Measurements from ENCODE around the gene GRIA1.

Gene GRIA1

GRCh38 chr5:153571162-153571561 is 80.7 kb downstream of the GRIA1 start:
- no CpG with 5 or more reads among the region's 2 CpGs for WGBS (ENCODE audit: insufficient coverage, insufficient read length)
- H3K4me3 ChIP-seq (ENCODE audit: low read length) = no peak overlapping the region
- DNase-seq (ENCODE audit: low read depth, low spot score) = no peak
- no peaks in the 10 kb centered on the region for H3K27me3 ChIP-seq (ENCODE audit: control insufficient read depth, insufficient read depth, low read length)
- no peaks in the 10 kb centered on the region for H3K9me3 ChIP-seq (ENCODE audit: control insufficient read depth, insufficient read depth, low read length)
- no peaks in the 10 kb centered on the region for H3K36me3 ChIP-seq (ENCODE audit: control insufficient read depth, insufficient read depth, low read length)
- H3K27ac ChIP-seq (ENCODE audit: low read length) = no peak overlapping the region
- no peaks in the 10 kb centered on the region for H3K4me1 ChIP-seq (ENCODE audit: control insufficient read depth, insufficient read depth, low read length)

GRCh38 chr5:153572411-153573145 is 82.1 kb downstream of the GRIA1 start:
- Histone ChIP-seq H3K27ac (ENCODE audit: low read length) (no peak overlapping the region), H3K27me3 (ENCODE audit: control insufficient read depth, insufficient read depth, low read length) (no peaks in the 10 kb centered on the region), H3K36me3 (ENCODE audit: control insufficient read depth, insufficient read depth, low read length) (no peaks in the 10 kb centered on the region), H3K9me3 (ENCODE audit: control insufficient read depth, insufficient read depth, low read length) (no peaks in the 10 kb centered on the region), H3K4me1 (ENCODE audit: control insufficient read depth, insufficient read depth, low read length) (no peaks in the 10 kb centered on the region), H3K4me3 (ENCODE audit: low read length) (no peak overlapping the region)
- no CpG with 5 or more reads among the region's 8 CpGs for WGBS (ENCODE audit: insufficient coverage, insufficient read length)
- DNase-seq (ENCODE audit: low read depth, low spot score) = no peak

- WGBS (ENCODE audit: insufficient coverage, insufficient read length) = no CpG with 5 or more reads among the region's 4 CpGs
These were observed 83.0 kb downstream of the GRIA1 start for GRCh38 chr5:153573326-153574033.

GRCh38 chr5:153584126-153584959 is 93.9 kb downstream of the GRIA1 start:
- no peaks in the 10 kb centered on the region for H3K27me3 ChIP-seq (ENCODE audit: control insufficient read depth, insufficient read depth, low read length)
- no peaks in the 10 kb centered on the region for H3K9me3 ChIP-seq (ENCODE audit: control insufficient read depth, insufficient read depth, low read length)
- H3K4me1 ChIP-seq (ENCODE audit: control insufficient read depth, insufficient read depth, low read length) = no peaks in the 10 kb centered on the region
- DNase-seq (ENCODE audit: low read depth, low spot score) = no peak
- H3K4me3 ChIP-seq (ENCODE audit: low read length) = no peak overlapping the region
- H3K27ac ChIP-seq (ENCODE audit: low read length) = no peak overlapping the region
- no peaks in the 10 kb centered on the region for H3K36me3 ChIP-seq (ENCODE audit: control insufficient read depth, insufficient read depth, low read length)
- WGBS (ENCODE audit: insufficient coverage, insufficient read length) = no CpG with 5 or more reads among the region's 4 CpGs

More at GRCh38 chr5:153573326-153574033, 83.0 kb downstream of the GRIA1 start:
- no peaks in the 10 kb centered on the region for H3K9me3 ChIP-seq (ENCODE audit: control insufficient read depth, insufficient read depth, low read length)
- no peaks in the 10 kb centered on the region for H3K4me1 ChIP-seq (ENCODE audit: control insufficient read depth, insufficient read depth, low read length)
- H3K27me3 ChIP-seq (ENCODE audit: control insufficient read depth, insufficient read depth, low read length) = no peaks in the 10 kb centered on the region
- no peaks in the 10 kb centered on the region for H3K36me3 ChIP-seq (ENCODE audit: control insufficient read depth, insufficient read depth, low read length)
- no peak overlapping the region for H3K4me3 ChIP-seq (ENCODE audit: low read length)
- H3K27ac ChIP-seq (ENCODE audit: low read length) = no peak overlapping the region
- DNase-seq (ENCODE audit: low read depth, low spot score) = no peak

GRCh38 chr5:153584960-153585359 is 94.5 kb downstream of the GRIA1 start:
- no peaks in the 10 kb centered on the region for H3K36me3 ChIP-seq (ENCODE audit: control insufficient read depth, insufficient read depth, low read length)
- no peaks in the 10 kb centered on the region for H3K27me3 ChIP-seq (ENCODE audit: control insufficient read depth, insufficient read depth, low read length)
- H3K27ac ChIP-seq (ENCODE audit: low read length) = no peak overlapping the region
- no peak for DNase-seq (ENCODE audit: low read depth, low spot score)
- H3K4me3 ChIP-seq (ENCODE audit: low read length) = no peak overlapping the region
- no peaks in the 10 kb centered on the region for H3K9me3 ChIP-seq (ENCODE audit: control insufficient read depth, insufficient read depth, low read length)
- no peaks in the 10 kb centered on the region for H3K4me1 ChIP-seq (ENCODE audit: control insufficient read depth, insufficient read depth, low read length)
- WGBS (ENCODE audit: insufficient coverage, insufficient read length) = no CpG with 5 or more reads among the region's 3 CpGs

- H3K4me3 ChIP-seq (ENCODE audit: low read length) = no peak overlapping the region
- H3K9me3 ChIP-seq (ENCODE audit: control insufficient read depth, insufficient read depth, low read length) = no peaks in the 10 kb centered on the region
- no peaks in the 10 kb centered on the region for H3K27me3 ChIP-seq (ENCODE audit: control insufficient read depth, insufficient read depth, low read length)
- H3K27ac ChIP-seq (ENCODE audit: low read length) = no peak overlapping the region
- DNase-seq (ENCODE audit: low read depth, low spot score) = no peak
- H3K36me3 ChIP-seq (ENCODE audit: control insufficient read depth, insufficient read depth, low read length) = no peaks in the 10 kb centered on the region
- H3K4me1 ChIP-seq (ENCODE audit: control insufficient read depth, insufficient read depth, low read length) = no peaks in the 10 kb centered on the region
- WGBS (ENCODE audit: insufficient coverage, insufficient read length) = no CpG with 5 or more reads among the region's 2 CpGs
These were observed 95.3 kb downstream of the GRIA1 start for GRCh38 chr5:153585622-153586277.

GRCh38 chr5:153592081-153592480 is 101.6 kb downstream of the GRIA1 start:
- Histone ChIP-seq H3K4me1 (ENCODE audit: control insufficient read depth, insufficient read depth, low read length) (no peaks in the 10 kb centered on the region), H3K27me3 (ENCODE audit: control insufficient read depth, insufficient read depth, low read length) (no peaks in the 10 kb centered on the region), H3K4me3 (ENCODE audit: low read length) (no peak overlapping the region), H3K36me3 (ENCODE audit: control insufficient read depth, insufficient read depth, low read length) (no peaks in the 10 kb centered on the region), H3K9me3 (ENCODE audit: control insufficient read depth, insufficient read depth, low read length) (no peaks in the 10 kb centered on the region), H3K27ac (ENCODE audit: low read length) (no peak overlapping the region)
- DNase-seq (ENCODE audit: low read depth, low spot score) = no peak
- no CpG with 5 or more reads among the region's 1 CpG for WGBS (ENCODE audit: insufficient coverage, insufficient read length)

- no peaks in the 10 kb centered on the region for H3K36me3 ChIP-seq (ENCODE audit: control insufficient read depth, insufficient read depth, low read length)
- H3K27ac ChIP-seq (ENCODE audit: low read length) = no peak overlapping the region
- no peaks in the 10 kb centered on the region for H3K9me3 ChIP-seq (ENCODE audit: control insufficient read depth, insufficient read depth, low read length)
- no peaks in the 10 kb centered on the region for H3K4me1 ChIP-seq (ENCODE audit: control insufficient read depth, insufficient read depth, low read length)
- H3K4me3 ChIP-seq (ENCODE audit: low read length) = no peak overlapping the region
- H3K27me3 ChIP-seq (ENCODE audit: control insufficient read depth, insufficient read depth, low read length) = no peaks in the 10 kb centered on the region
- DNase-seq (ENCODE audit: low read depth, low spot score) = no peak
These were observed 104.3 kb downstream of the GRIA1 start for GRCh38 chr5:153594785-153595184.

GRCh38 chr5:153598099-153598498 is 107.6 kb downstream of the GRIA1 start:
- no peak for DNase-seq (ENCODE audit: low read depth, low spot score)
- H3K4me1 ChIP-seq (ENCODE audit: control insufficient read depth, insufficient read depth, low read length) = no peaks in the 10 kb centered on the region
- no peaks in the 10 kb centered on the region for H3K36me3 ChIP-seq (ENCODE audit: control insufficient read depth, insufficient read depth, low read length)
- no peak overlapping the region for H3K4me3 ChIP-seq (ENCODE audit: low read length)
- no peak overlapping the region for H3K27ac ChIP-seq (ENCODE audit: low read length)
- H3K9me3 ChIP-seq (ENCODE audit: control insufficient read depth, insufficient read depth, low read length) = no peaks in the 10 kb centered on the region
- no peaks in the 10 kb centered on the region for H3K27me3 ChIP-seq (ENCODE audit: control insufficient read depth, insufficient read depth, low read length)

- WGBS (ENCODE audit: insufficient coverage, insufficient read length) = no CpG with 5 or more reads among the region's 1 CpG
These were observed 110.9 kb downstream of the GRIA1 start for GRCh38 chr5:153601377-153601776.

More at GRCh38 chr5:153601377-153601776, 110.9 kb downstream of the GRIA1 start:
- no peak for DNase-seq (ENCODE audit: low read depth, low spot score)
- Histone ChIP-seq H3K27ac (ENCODE audit: low read length) (no peak overlapping the region), H3K36me3 (ENCODE audit: control insufficient read depth, insufficient read depth, low read length) (no peaks in the 10 kb centered on the region), H3K27me3 (ENCODE audit: control insufficient read depth, insufficient read depth, low read length) (no peaks in the 10 kb centered on the region), H3K9me3 (ENCODE audit: control insufficient read depth, insufficient read depth, low read length) (no peaks in the 10 kb centered on the region), H3K4me1 (ENCODE audit: control insufficient read depth, insufficient read depth, low read length) (no peaks in the 10 kb centered on the region), H3K4me3 (ENCODE audit: low read length) (no peak overlapping the region)

Data from iPS DF 6.9 (cell line).